ENCODE measurements around the gene ERC2. TPM values are rescaled to one million over a fixed set of nuclear protein-coding genes. Genes with fewer than 3 reads are reported as not detected.
A peak's percentile ranks its signal among the peaks of the same experiment; 100 is the strongest.

The ERC2 gene
- total and polyA plus RNA-seq, 11 donors, result 0.16 to 3.8 (median 1.6) TPM

GRCh38 chr3:55471084-55471483 lies 997.2 kb downstream of the ERC2 start:
- Histone ChIP-seq H3K4me1 (peaks cover 0 to 9% (median 0%) of the 10 kb centered on the region in 12 donors), H3K27me3 (peaks cover 0 to 2% (median 0%) of the 10 kb centered on the region in 9 donors), H3K9me3 (no peaks in the 10 kb centered on the region), H3K36me3 (no peaks in the 10 kb centered on the region), H3K4me3 (no peak overlapping the region), H3K27ac (peak overlapping the region in 9 of 12 donors; percentile 23 to 67 (median 43))
- TF ChIP-seq POLR2A (IDR thresholded peaks at IDR 0.05) (no peak), CTCF (IDR thresholded peaks at IDR 0.05) (no peak)
- 56 to 80% (median 71%) methylated on average over 2 to 4 of the region's 4 CpGs for WGBS, 4 donors
- intact Hi-C loops (cut with DNase I), result no loop called here
- DNase-seq (no peak), ATAC-seq (peak in 2 of 4 donors; percentile 11)

- H3K27ac ChIP-seq, result no peak overlapping the region
- no peak for DNase-seq
- no peaks in the 10 kb centered on the region for H3K9me3 ChIP-seq
- ATAC-seq, result no peak
- no peaks in the 10 kb centered on the region for H3K36me3 ChIP-seq
- H3K27me3 ChIP-seq, result peaks cover 0 to 2% (median 0%) of the 10 kb centered on the region in 9 donors
- H3K4me1 ChIP-seq, result peaks cover 0 to 4% (median 0%) of the 10 kb centered on the region in 12 donors
- H3K4me3 ChIP-seq, result no peak overlapping the region
- WGBS, 4 donors, result 92 to 96% (median 96%) methylated on average over 31 to 32 of the region's 32 CpGs
- no peak for TF ChIP-seq CTCF (IDR thresholded peaks at IDR 0.05)
- TF ChIP-seq POLR2A (IDR thresholded peaks at IDR 0.05), result no peak
- intact Hi-C loops (cut with DNase I), result no loop called here
These were observed 998.2 kb downstream of the ERC2 start for GRCh38 chr3:55469957-55470526.

GRCh38 chr3:55468251-55468650 lies 1000.0 kb downstream of the ERC2 start:
- Histone ChIP-seq H3K4me3 (no peak overlapping the region), H3K9me3 (no peaks in the 10 kb centered on the region), H3K36me3 (no peaks in the 10 kb centered on the region), H3K4me1 (peaks cover 0 to 4% (median 0%) of the 10 kb centered on the region in 12 donors), H3K27me3 (peaks cover 0 to 2% (median 0%) of the 10 kb centered on the region in 9 donors), H3K27ac (no peak overlapping the region)
- DNase-seq (no peak), ATAC-seq (no peak)
- no peak for TF ChIP-seq POLR2A (IDR thresholded peaks at IDR 0.05)
- TF ChIP-seq CTCF (IDR thresholded peaks at IDR 0.05), result no peak
- 82 to 88% (median 83%) methylated on average over 5 of the region's 5 CpGs for WGBS, 4 donors
- intact Hi-C loops (cut with DNase I), result no loop called here

- ATAC-seq, result no peak
- Histone ChIP-seq H3K27ac (no peak overlapping the region), H3K36me3 (no peaks in the 10 kb centered on the region), H3K9me3 (no peaks in the 10 kb centered on the region), H3K4me3 (no peak overlapping the region), H3K4me1 (peaks cover 0 to 4% (median 0%) of the 10 kb centered on the region in 12 donors), H3K27me3 (peaks cover 0 to under 1% (median 0%) of the 10 kb centered on the region in 9 donors)
- WGBS, 4 donors, result 72 to 81% (median 76%) methylated on average over 2 of the region's 2 CpGs
- no peak for DNase-seq
- TF ChIP-seq POLR2A (IDR thresholded peaks at IDR 0.05) (no peak), CTCF (IDR thresholded peaks at IDR 0.05) (no peak)
- intact Hi-C loops (cut with DNase I), result no loop called here
These were observed 1001.2 kb downstream of the ERC2 start for GRCh38 chr3:55467099-55467498.

Measured in heart left ventricle (tissue), 16 donors.